Middle frontal gyrus (tissue), 1 donor: ENCODE measurements around the gene GLI1.

Experiments
- DNase-seq: peaks from one replicate; pipeline ENCODE4 v3.0.0-alpha.2; 2015; ENCODE audit warnings: low spot score; ENCODE audit errors: extremely low spot score

GLI1 gene

DNA sequence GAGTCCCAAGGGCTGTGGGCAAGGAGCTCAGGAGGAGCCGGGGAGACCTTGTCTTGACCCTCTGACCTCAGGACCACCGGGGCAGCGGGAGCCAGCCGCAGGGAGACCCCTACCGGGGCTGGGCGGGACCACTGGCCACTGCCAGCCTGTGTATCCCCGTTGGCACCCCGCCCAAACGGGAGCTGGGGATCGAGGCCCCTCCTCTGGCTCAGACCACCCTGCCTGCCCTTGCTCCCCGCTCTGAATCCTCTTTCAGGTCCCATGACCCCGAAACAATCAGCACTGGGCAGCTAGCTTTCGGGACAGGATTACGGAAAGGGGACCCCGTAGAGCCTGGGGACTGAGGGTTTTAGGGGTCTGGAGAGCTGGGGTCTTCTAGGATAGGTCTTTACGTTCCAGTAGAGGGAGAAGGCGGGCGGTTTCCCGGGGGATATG is 1.3 kb downstream of the GLI1 start:
- no peak for DNase-seq

DNA sequence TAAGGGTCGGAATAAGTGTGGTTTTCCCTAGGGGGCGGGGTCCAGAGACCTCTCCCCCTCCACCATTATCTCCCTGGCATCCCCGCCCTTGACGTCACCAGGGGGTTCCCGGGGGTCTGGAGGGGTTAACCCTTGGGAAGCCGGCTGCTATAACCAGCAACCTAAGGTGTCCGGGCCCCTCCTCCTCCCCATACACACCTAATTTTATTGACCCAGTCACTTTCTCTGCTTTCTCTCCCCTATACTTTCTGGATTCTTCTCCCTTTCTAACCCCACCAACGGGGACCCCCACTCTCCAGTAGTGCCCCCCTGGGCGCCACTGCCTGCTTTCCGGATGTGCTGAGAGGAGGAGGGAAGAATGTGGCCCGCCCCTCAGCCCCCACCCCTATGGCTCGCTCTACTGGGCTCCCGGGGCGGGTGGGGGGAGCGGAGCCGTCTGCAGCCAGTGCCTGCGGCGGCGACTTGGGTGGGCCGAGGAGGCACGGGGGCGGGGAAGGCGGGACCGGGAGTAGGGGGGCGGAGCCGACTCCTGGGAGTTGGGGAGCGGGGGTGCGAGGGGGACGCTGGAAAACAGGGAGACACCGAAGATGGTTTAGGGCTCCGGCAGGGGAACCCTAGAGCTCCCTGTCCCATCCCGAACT is 1.8 kb downstream of the GLI1 start:
- DNase-seq = no peak

DNA sequence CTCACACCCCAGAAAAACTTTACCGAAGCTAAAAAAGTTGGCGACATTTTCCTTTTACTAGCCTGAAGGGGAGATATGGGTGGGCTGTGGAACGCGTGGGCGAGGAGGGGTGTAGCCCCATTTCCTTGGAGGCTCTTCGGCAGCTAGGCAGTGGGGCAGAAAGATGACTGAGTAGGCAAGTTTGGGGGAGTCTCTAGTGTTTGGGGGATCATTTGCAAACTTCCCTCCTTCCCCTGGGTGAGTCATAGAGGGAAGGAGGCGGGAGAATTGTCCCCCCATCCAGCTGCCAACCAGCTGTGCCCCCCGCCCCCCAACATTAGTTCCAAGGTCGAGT is 2.3 kb downstream of the GLI1 start:
- DNase-seq = no peak

DNA sequence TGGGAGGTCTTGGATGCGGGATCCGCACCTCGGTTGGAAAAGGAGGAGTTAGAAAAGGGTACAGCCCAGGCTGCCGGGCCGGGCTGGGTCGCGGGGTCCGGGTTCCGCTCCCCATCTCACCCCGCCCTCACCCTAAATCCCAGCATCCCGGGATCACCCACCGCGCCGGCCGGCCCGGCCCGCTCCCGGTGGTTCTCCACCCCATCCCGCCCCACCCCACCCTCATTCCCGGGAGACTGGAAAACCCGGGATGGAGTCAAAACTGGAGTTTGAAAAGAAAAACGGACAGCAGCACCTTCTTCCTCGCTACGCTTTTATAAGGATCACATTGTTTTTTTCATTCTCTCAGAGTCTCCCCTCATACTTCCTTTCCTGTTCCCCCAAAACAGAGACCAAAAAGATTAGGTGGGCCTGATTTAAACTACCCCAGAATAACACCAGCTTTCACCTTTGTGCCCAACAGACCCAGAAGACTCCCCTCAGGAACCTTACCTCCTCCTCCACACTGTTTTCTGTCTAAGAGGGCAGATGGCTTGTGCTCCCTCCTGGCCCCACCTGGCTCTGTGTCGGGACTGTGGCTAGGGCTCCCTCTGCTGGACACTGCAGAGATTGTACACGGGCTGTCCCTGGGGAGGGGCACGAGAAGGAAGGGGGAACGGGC is 2.8 kb downstream of the GLI1 start:
- DNase-seq = peak; percentile 53

DNA sequence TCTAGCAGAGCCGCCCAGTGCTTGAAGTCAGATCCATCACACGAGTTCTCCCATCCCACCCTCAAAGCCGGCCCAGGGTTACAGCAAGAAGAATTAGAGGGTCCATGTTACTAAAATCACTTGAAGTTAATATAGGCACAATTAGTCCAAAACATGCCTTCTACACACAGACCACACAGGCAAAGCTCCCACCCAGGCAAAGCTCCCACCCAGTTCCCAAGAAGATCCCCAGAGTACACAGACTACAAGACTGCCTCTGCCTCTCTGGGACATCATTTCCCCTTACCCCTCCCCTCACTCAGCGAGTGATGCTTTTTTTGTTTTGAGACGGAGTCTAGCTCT is 3.3 kb downstream of the GLI1 start:
- no peak for DNase-seq

DNA sequence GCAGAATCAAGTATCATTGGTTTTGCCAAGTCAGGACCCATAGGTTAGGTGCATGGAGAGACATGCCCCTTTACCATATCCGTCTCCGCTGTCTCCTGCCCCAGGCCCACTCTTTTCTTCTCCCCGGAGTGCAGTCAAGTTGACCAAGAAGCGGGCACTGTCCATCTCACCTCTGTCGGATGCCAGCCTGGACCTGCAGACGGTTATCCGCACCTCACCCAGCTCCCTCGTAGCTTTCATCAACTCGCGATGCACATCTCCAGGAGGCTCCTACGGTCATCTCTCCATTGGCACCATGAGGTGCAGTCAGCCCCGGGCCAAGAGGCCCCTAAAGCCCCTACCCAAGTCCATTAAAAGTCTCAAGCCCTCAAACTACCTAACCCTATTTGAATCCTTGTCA is 5.0 kb downstream of the GLI1 start:
- DNase-seq = no peak

DNA sequence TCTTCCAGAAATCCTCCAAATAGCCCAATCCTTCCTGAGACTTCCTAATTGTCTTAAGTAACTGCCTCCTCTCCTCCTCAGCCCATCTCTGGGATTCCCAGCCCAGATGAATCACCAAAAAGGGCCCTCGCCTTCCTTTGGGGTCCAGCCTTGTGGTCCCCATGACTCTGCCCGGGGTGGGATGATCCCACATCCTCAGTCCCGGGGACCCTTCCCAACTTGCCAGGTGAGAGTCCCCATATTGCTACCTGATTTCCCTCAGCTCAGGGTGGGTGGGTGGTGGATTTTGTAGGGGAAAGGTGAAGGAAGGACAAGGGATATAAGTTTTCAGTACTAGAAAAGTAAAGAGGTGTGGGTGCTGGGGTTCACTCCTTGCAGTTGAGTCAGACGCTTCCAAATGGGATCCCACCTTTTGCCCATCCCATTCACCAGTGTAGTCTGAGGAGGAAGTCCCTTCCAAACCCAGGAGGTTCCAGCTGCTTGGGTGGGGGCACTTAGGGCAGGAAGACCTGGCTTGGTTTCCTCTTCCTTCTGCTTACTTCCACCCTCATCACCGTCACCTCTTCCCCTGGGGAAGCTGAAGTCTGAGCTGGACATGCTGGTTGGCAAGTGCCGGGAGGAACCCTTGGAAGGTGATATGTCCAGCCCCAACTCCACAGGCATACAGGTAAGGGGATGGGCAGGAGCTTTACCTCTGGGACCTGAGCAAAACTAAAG is 5.6 kb downstream of the GLI1 start:
- DNase-seq = no peak

DNA sequence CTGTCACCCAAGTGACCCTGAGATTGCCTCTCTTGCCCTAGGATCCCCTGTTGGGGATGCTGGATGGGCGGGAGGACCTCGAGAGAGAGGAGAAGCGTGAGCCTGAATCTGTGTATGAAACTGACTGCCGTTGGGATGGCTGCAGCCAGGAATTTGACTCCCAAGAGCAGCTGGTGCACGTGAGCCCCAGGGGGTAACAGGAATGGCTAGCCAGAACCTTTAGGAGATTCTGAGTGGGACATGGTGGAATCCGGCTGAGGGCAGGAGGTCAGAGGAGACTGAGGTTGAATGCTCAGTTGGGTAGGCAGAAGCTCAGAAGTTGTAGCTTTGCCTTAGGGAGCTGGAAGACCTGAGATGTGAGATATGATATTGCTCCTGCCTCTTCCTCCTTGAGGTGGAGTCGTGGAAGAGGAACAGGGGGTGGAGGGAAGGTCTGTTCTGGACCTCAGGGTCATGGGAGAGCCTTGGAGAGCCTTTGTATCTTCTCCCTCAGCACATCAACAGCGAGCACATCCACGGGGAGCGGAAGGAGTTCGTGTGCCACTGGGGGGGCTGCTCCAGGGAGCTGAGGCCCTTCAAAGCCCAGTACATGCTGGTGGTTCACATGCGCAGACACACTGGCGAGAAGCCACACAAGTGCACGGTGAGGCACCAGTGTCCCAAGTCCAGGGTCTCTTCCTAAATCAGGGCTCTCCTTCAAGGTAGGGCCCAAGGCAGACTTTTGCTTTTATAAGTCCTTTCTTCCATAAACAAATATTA is 6.3 kb downstream of the GLI1 start:
- DNase-seq = no peak

DNA sequence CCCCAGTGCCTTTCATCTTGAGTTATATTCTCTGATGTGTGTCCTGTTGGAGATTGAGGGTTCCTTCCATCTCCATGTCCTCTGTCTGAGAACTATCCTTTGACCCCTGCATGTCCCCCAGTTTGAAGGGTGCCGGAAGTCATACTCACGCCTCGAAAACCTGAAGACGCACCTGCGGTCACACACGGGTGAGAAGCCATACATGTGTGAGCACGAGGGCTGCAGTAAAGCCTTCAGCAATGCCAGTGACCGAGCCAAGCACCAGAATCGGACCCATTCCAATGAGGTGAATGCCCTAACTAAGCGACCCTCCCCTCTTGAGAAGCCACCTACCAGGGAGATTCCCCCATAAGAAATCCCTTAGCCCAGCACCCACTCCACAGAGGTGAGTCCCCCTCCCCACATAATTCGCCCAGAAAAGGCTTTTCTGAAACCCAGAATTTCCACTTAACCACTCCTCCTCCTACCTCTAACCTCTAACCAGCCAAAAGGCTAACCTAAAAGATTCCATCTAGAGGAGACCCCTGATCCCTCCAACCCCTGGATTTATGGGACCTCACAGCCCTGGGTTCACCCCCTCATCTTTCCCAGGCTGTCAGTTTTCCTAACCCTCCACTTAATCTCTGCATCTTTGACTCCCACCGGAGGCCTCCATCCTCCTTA is 7.8 kb downstream of the GLI1 start:
- DNase-seq = no peak

DNA sequence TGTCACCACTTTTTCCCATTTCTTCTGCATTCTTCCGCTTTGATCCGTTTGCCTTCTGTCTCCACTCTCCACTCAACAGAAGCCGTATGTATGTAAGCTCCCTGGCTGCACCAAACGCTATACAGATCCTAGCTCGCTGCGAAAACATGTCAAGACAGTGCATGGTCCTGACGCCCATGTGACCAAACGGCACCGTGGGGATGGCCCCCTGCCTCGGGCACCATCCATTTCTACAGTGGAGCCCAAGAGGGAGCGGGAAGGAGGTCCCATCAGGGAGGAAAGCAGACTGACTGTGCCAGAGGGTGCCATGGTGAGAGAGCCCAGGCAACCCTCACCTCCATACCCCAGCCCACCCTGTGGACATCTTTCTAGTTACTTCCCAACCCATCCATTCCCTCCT is 8.3 kb downstream of the GLI1 start:
- DNase-seq = no peak

DNA sequence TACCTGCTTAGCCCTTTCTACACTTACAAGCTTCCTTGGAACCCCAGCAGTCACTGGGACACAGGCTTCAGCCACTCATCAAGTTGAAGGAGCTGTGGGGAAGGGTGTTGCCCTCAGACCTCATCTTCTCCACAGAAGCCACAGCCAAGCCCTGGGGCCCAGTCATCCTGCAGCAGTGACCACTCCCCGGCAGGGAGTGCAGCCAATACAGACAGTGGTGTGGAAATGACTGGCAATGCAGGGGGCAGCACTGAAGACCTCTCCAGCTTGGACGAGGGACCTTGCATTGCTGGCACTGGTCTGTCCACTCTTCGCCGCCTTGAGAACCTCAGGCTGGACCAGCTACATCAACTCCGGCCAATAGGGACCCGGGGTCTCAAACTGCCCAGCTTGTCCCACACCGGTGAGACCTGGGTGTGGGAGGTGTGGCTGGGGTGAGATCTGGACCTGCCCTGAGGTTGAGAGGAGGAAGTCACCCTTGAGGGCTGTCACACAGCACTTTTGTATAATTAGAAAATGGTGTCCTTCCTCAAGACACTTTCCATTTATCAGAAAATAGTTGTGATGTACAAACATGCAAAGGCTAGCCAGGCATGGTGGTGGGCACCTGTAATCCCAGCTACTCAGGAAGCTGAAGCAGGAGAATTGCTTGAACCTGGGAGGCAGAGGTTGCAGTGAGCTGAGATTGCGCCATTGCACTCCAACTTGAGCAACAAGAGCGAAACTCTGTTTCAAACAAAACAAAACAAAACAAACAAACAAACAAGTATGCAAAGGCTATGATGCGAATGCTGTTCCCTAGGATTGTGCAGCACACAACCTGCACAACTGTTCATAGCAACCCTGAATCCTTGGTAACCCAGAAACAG is 9.9 kb downstream of the GLI1 start:
- DNase-seq = no peak

DNA sequence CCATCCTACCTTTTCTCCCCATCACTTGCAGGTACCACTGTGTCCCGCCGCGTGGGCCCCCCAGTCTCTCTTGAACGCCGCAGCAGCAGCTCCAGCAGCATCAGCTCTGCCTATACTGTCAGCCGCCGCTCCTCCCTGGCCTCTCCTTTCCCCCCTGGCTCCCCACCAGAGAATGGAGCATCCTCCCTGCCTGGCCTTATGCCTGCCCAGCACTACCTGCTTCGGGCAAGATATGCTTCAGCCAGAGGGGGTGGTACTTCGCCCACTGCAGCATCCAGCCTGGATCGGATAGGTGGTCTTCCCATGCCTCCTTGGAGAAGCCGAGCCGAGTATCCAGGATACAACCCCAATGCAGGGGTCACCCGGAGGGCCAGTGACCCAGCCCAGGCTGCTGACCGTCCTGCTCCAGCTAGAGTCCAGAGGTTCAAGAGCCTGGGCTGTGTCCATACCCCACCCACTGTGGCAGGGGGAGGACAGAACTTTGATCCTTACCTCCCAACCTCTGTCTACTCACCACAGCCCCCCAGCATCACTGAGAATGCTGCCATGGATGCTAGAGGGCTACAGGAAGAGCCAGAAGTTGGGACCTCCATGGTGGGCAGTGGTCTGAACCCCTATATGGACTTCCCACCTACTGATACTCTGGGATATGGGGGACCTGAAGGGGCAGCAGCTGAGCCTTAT is 10.8 kb downstream of the GLI1 start:
- no peak for DNase-seq

DNA sequence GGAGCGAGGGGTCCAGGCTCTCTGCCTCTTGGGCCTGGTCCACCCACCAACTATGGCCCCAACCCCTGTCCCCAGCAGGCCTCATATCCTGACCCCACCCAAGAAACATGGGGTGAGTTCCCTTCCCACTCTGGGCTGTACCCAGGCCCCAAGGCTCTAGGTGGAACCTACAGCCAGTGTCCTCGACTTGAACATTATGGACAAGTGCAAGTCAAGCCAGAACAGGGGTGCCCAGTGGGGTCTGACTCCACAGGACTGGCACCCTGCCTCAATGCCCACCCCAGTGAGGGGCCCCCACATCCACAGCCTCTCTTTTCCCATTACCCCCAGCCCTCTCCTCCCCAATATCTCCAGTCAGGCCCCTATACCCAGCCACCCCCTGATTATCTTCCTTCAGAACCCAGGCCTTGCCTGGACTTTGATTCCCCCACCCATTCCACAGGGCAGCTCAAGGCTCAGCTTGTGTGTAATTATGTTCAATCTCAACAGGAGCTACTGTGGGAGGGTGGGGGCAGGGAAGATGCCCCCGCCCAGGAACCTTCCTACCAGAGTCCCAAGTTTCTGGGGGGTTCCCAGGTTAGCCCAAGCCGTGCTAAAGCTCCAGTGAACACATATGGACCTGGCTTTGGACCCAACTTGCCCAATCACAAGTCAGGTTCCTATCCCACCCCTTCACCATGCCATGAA is 11.5 kb downstream of the GLI1 start:
- DNase-seq = no peak

DNA sequence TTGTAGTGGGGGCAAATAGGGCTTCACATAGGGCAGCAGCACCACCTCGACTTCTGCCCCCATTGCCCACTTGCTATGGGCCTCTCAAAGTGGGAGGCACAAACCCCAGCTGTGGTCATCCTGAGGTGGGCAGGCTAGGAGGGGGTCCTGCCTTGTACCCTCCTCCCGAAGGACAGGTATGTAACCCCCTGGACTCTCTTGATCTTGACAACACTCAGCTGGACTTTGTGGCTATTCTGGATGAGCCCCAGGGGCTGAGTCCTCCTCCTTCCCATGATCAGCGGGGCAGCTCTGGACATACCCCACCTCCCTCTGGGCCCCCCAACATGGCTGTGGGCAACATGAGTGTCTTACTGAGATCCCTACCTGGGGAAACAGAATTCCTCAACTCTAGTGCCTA is 12.1 kb downstream of the GLI1 start:
- no peak for DNase-seq

DNA sequence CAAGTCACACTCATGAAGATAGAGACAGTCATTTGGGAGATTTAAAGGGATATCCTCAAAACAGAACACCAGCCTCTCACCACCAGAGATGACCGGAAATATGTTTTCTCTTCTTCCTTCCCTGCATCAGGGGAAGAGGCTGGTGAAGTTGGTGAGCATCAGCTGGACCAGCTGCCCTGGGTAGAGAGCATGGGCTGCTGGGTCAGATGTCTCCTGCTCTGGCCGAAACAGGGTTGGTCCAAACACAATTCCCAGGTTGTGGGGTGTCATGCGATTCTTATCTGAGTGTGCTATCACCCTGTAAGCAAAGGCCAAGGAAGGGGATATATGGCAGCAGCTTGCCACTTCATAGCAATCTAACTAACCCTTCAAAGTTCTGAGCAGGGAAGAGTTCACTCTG is 12.8 kb downstream of the GLI1 start:
- DNase-seq = no peak

DNA sequence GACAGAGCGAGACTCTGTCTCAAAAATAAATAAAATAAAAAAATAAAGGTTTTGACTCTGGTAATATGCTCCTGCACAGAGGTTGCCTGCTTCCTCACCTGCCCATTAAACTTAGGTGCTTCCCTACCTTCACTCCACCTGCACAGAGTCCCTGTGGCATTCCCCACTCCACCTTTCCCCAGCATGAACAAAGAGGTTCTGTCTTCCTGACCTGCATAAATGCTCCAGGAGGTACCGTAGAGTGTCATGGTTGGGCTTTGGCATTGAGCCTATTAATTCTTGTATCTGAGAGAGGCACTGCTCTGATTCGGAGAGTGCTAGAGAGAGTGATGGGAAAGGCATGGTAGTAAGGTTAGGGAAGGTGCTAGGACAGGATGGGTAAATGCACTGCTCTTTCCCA is 13.8 kb downstream of the GLI1 start:
- no peak for DNase-seq

DNA sequence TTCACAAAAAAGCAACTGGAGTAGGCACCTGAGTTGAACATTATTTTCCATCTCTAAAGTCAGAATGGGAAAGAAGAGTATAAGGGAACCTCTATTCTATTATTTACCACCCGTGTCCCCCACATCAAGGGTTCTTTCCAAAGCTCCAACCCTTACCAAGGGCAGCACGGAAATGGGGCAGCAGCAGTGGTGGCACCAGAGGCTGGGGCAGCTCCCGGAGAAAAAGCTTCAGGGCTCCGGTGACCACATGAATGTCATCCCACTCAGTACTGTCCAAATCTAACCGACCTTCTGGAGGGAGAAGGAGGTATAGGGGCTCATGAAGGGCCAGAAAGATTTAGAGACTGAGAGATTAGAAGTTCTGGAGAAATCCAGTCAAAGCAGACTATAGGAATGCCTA is 14.3 kb downstream of the GLI1 start:
- no peak for DNase-seq

DNA sequence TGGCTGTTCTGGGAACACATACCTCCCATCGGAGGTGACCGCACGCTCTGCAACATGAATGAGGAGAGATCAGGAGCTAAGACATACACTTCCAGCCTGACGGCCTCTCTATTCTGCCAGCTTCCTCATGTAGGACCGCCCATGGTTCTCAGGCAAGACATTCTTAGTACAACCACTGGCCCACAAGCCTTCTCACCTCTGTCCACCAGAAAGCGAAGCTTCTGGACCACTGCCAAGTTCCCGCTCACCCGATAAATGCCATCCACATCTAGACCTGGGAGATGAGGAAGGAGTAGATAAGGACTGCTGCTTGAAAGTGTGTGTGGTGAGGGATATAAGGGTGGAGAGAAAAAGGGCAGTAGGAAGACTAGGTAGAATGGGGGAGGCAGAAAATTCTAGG is 14.8 kb downstream of the GLI1 start:
- no peak for DNase-seq

DNA sequence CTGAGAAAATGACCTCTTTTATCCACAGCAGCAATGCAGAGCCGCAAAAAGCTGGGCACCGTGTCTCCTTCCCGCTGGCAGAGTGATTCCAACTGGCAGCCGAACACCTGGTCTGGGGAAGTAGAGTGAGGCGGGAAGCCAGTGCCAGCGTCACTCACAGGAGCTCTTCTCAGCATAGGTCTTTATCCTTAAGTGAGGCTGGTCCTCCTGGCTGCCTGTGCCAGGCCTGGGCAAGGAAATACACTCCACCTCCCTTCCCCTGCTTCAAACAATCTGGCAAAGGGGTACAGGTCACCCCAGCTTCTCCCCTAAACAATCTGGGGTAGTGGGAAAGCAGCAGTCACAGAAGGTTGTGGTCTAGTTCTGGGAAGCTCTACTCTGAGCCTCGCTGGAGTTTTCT is 15.3 kb downstream of the GLI1 start:
- no peak for DNase-seq
